HepG2 (cell line): ENCODE data around the gene GAS2. TPM values are rescaled to one million over a fixed set of nuclear protein-coding genes. Genes with fewer than 3 reads are reported as not detected.
A peak's percentile ranks its signal among the peaks of the same experiment; 100 is the strongest.

ENCODE experiments used
- AFF4 ChIP-seq: sonication (generic); formaldehyde crosslinking; IDR thresholded peaks from 2 replicates; pipeline ENCODE4 v1.4.0; 2020; ENCODE audit warnings: missing genetic modification reagents
- DMTF1 ChIP-seq: sonication (generic); formaldehyde crosslinking; IDR thresholded peaks from 2 replicates; pipeline ENCODE4 v1.4.0; 2020; ENCODE audit warnings: mild to moderate bottlenecking, missing genetic modification reagents
- NAIF1 ChIP-seq: sonication (generic); formaldehyde crosslinking; IDR thresholded peaks from 2 replicates; pipeline ENCODE4 v1.5.0; 2020; ENCODE audit warnings: mild to moderate bottlenecking, missing genetic modification reagents, borderline replicate concordance
- PRDM15 ChIP-seq: sonication (generic); formaldehyde crosslinking; IDR thresholded peaks from 2 replicates; pipeline ENCODE4 v1.4.0; 2020; ENCODE audit warnings: missing genetic modification reagents
- RCOR2 ChIP-seq: IDR thresholded peaks from 2 replicates; pipeline ENCODE4 v1.6.1; 2016; ENCODE audit warnings: missing biosample characterization, missing genetic modification reagents
- RNF219 ChIP-seq: sonication (generic); formaldehyde crosslinking; IDR thresholded peaks from 2 replicates; pipeline ENCODE4 v1.5.0; 2020; ENCODE audit warnings: mild to moderate bottlenecking, missing genetic modification reagents
- SAFB2 ChIP-seq: sonication (generic); formaldehyde crosslinking; IDR thresholded peaks from 2 replicates; pipeline ENCODE4 v1.5.1; 2020; ENCODE audit warnings: missing genetic modification reagents, low read depth, mild to moderate bottlenecking, borderline replicate concordance
- SSRP1 ChIP-seq: IDR thresholded peaks from 2 replicates; pipeline ENCODE4 v1.6.1; 2016; ENCODE audit warnings: control low read depth
- ZBTB4 ChIP-seq: sonication (generic); formaldehyde crosslinking; IDR thresholded peaks from 2 replicates; pipeline ENCODE4 v1.4.0; 2020; ENCODE audit warnings: missing genetic modification reagents, mild to moderate bottlenecking, borderline replicate concordance
- ZFP36L2 ChIP-seq: sonication (generic); formaldehyde crosslinking; IDR thresholded peaks from 2 replicates; pipeline ENCODE4 v1.4.0; 2020; ENCODE audit warnings: missing genetic modification reagents
- ZNF263 ChIP-seq: sonication (generic); formaldehyde crosslinking; IDR thresholded peaks from 2 replicates; pipeline ENCODE4 v1.4.0; 2020; ENCODE audit warnings: missing genetic modification reagents
- polyA plus RNA-seq, 8 experiments: library from polyadenylated mRNA; depleted of rRNA in 3 of 8; stranded (reverse) in 7 of 8; unstranded in 1 of 8; fragments of >200 nt; fragmentation: Illumina TruSeq in 4 of 8; extraction: Trizol in 4 of 8; gene quantifications; 2 replicates each; pipeline versions ENCODE4 v1.2.1 to v1.2.3, GENCODE V29; 2011 to 2016; ENCODE audit warnings: low read depth in 4 of 8, missing spikeins in 1 of 8, mixed read lengths in 1 of 8; ENCODE audit not compliant: insufficient read depth in 1 of 8
- total RNA-seq, 5 experiments: library from RNA; depleted of rRNA; stranded (reverse); fragments of >200 nt; fragmentation: Illumina TruSeq; extraction: Trizol; gene quantifications; 2 replicates each; pipeline ENCODE4 v1.2.3, GENCODE V29; 2016; ENCODE audit warnings: low read depth in 1 of 5

The GAS2 gene
- total and polyA plus RNA-seq, 2 of the 13 experiments (the other 11 are each of a cell fraction or from before 2014, with no cell fraction given) = 26.0 to 85.1 TPM

GRCh38 chr11:22829231-22830081 is 163.0 kb downstream of the GAS2 start, which contains the start of gene SVIP (continued):
- TF ChIP-seq SSRP1 (CRISPR knock-in tag) = no peak
- 0 out of 2 replicates have a peak, but pooled peaks have one; percentile 53 for TF ChIP-seq ZFP36L2
- TF ChIP-seq PRDM15 (CRISPR knock-in tag) = no peak
- peak; percentile 87; the same call in 1 of the 2 replicates for TF ChIP-seq NAIF1 (CRISPR knock-in tag)
- TF ChIP-seq ZNF263 = no peak
- TF ChIP-seq DMTF1 (CRISPR knock-in tag) = no peak
- TF ChIP-seq ZBTB4 = 0 out of 2 replicates have a peak, but pooled peaks have one; percentile 51
- TF ChIP-seq RNF219 (CRISPR knock-in tag) = no peak
- peak; percentile 77; the same call in 1 of the 2 replicates for TF ChIP-seq SAFB2 (CRISPR knock-in tag)
- TF ChIP-seq AFF4 (CRISPR knock-in tag) = no peak
- 0 out of 2 replicates have a peak, but pooled peaks have one; percentile 41 for TF ChIP-seq RCOR2 (CRISPR knock-in tag)
